IMR-90 (cell line): ENCODE results near the gene LETM1. TPM values are rescaled to one million over a fixed set of nuclear protein-coding genes. Genes with fewer than 3 reads are reported as not detected.

Source experiments
- ATAC-seq: fragments of 200-7000 bp; cut with Tn5 transposase; 2 replicates; pipeline ENCODE4 v1.9.1; 2020; ENCODE audit warnings: low read depth, mild to moderate bottlenecking, moderate library complexity
- BruUV-seq: library from RNA; stranded (reverse); fragments of 400-500 nt; replicated peaks from 2 replicates; lab custom pipeline; 2021; lab: Mats Ljungman, UMichigan
- CTCF ChIA-PET: fragments of 300-600 bp; formaldehyde crosslinking; extraction: SDS; loops from one replicate; lab custom pipeline; 2021; ENCODE audit warnings: antibody characterized with exemption; lab: Yijun Ruan, JAX
- POLR2A ChIA-PET: fragments of 300-600 bp; sonication (Branson Sonifier 250); formaldehyde crosslinking; loops from one replicate; lab custom pipeline; 2022; ENCODE audit warnings: antibody characterized with exemption; ENCODE audit not compliant: unreplicated experiment; lab: Charles Lee
- DNase-seq: peaks from one replicate; pipeline ENCODE4 v3.0.0; 2013
- H2AFZ ChIP-seq: replicated peaks from 2 replicates; pipeline ENCODE3; 2013; ENCODE audit warnings: low read length, mild to moderate bottlenecking; ENCODE audit not compliant: poor library complexity
- H2AK5ac ChIP-seq: 2 replicates; pipeline ENCODE4 v1.6.1; 2013; ENCODE audit warnings: low read depth, low read length, inconsistent platforms
- H2AK9ac ChIP-seq: replicated peaks from 2 replicates; pipeline ENCODE3; 2013; ENCODE audit warnings: mild to moderate bottlenecking, low read depth, low read length, moderate library complexity; ENCODE audit not compliant: poor library complexity
- H2BK120ac ChIP-seq: 2 replicates; pipeline ENCODE4 v1.6.1; 2013; ENCODE audit warnings: low read depth, low read length, inconsistent platforms
- H2BK15ac ChIP-seq: 3 replicates; pipeline ENCODE4 v1.6.1; 2013; ENCODE audit warnings: low read depth, low read length, inconsistent platforms
- H2BK20ac ChIP-seq: 2 replicates; pipeline ENCODE4 v1.6.1; 2013; ENCODE audit warnings: low read depth, mild to moderate bottlenecking, inconsistent platforms, low read length, moderate library complexity
- H2BK5ac ChIP-seq: 2 replicates; pipeline ENCODE4 v1.6.1; 2013; ENCODE audit warnings: mild to moderate bottlenecking, low read depth, low read length, inconsistent platforms; ENCODE audit not compliant: poor library complexity, severe bottlenecking
- H3K14ac ChIP-seq: replicated peaks from 2 replicates; pipeline ENCODE4 v1.6.1; 2013; ENCODE audit warnings: low read depth, low read length, inconsistent platforms
- H3K18ac ChIP-seq: 2 replicates; pipeline ENCODE4 v1.6.1; 2013; ENCODE audit warnings: low read depth, low read length, control low read depth
- H3K23ac ChIP-seq: 2 replicates; pipeline ENCODE4 v1.6.1; 2013; ENCODE audit warnings: low read depth, low read length, inconsistent platforms
- H3K27ac ChIP-seq: 2 replicates; pipeline ENCODE4 v1.5.1; 2013; ENCODE audit warnings: mild to moderate bottlenecking, control low read depth, low read length; ENCODE audit not compliant: insufficient read depth
- H3K27me3 ChIP-seq: 2 replicates; pipeline ENCODE4 v1.6.1; 2013; ENCODE audit warnings: low read length; ENCODE audit not compliant: control insufficient read depth, insufficient read depth
- H3K36me3 ChIP-seq: 2 replicates; pipeline ENCODE4 v1.6.1; 2013; ENCODE audit warnings: low read length, mixed read lengths; ENCODE audit not compliant: control insufficient read depth, insufficient read depth
- H3K4ac ChIP-seq: 2 replicates; pipeline ENCODE4 v1.6.1; 2013; ENCODE audit warnings: low read depth, low read length, inconsistent platforms
- H3K4me1 ChIP-seq: 2 replicates; pipeline ENCODE4 v1.6.1; 2013; ENCODE audit warnings: low read length, mixed read lengths; ENCODE audit not compliant: control insufficient read depth, insufficient read depth
- H3K4me2 ChIP-seq: 2 replicates; pipeline ENCODE4 v1.6.1; 2013; ENCODE audit warnings: low read depth, mild to moderate bottlenecking, control low read depth, low read length, moderate library complexity
- H3K4me3 ChIP-seq: 2 replicates; pipeline ENCODE4 v1.5.1; 2013; ENCODE audit warnings: low read depth, mild to moderate bottlenecking, control low read depth, low read length, moderate library complexity; ENCODE audit not compliant: insufficient read depth
- H3K56ac ChIP-seq: 2 replicates; pipeline ENCODE4 v1.6.1; 2013; ENCODE audit warnings: low read length, inconsistent platforms; ENCODE audit not compliant: insufficient read depth; ENCODE audit errors: extremely low read depth
- H3K79me1 ChIP-seq, 2 experiments: 2 replicates each; pipeline ENCODE4 v1.6.1; 2013; ENCODE audit warnings: low read length in 2 of 2, inconsistent platforms in 1 of 2, low read depth in 1 of 2
- H3K9ac ChIP-seq: 2 replicates; pipeline ENCODE4 v1.6.1; 2013; ENCODE audit warnings: low read depth, low read length, control low read depth
- H3K9me1 ChIP-seq: 2 replicates; pipeline ENCODE4 v1.6.1; 2013; ENCODE audit warnings: low read length, inconsistent platforms; ENCODE audit not compliant: insufficient read depth
- H3K9me3 ChIP-seq: 2 replicates; pipeline ENCODE4 v1.6.1; 2013; ENCODE audit warnings: low read length; ENCODE audit not compliant: control insufficient read depth, insufficient read depth
- H4K20me1 ChIP-seq: 2 replicates; pipeline ENCODE4 v1.6.1; 2013; ENCODE audit warnings: low read length, inconsistent platforms; ENCODE audit not compliant: insufficient read depth
- H4K5ac ChIP-seq: 2 replicates; pipeline ENCODE4 v1.6.1; 2013; ENCODE audit warnings: mild to moderate bottlenecking, low read depth, low read length, control low read depth
- H4K8ac ChIP-seq, 2 experiments: 2 replicates each; pipeline ENCODE4 v1.6.1; 2013; ENCODE audit warnings: low read depth in 2 of 2, low read length in 2 of 2, control low read depth in 1 of 2, inconsistent platforms in 1 of 2
- H4K91ac ChIP-seq: 2 replicates; pipeline ENCODE4 v1.6.1; 2013; ENCODE audit warnings: low read depth, low read length, inconsistent platforms; ENCODE audit not compliant: insufficient read depth
- BHLHE40 ChIP-seq: fragments of 150-350 bp; IDR thresholded peaks from 2 replicates; pipeline ENCODE4 v1.6.1; 2016; ENCODE audit warnings: mild to moderate bottlenecking, low read depth, low read length
- CEBPB ChIP-seq: IDR thresholded peaks from 2 replicates; pipeline ENCODE4 v1.6.1; 2012; ENCODE audit warnings: low read depth, low read length, improper control_type of control experiment
- CHD1 ChIP-seq: IDR thresholded peaks from 2 replicates; pipeline ENCODE4 v1.6.1; 2012; ENCODE audit warnings: low read depth, low read length, improper control_type of control experiment
- CTCF ChIP-seq: conservative IDR thresholded peaks from 2 replicates; pipeline ENCODE4 v1.5.1; 2012; ENCODE audit warnings: mild to moderate bottlenecking, low read depth, low read length, improper control_type of control experiment
- ELK1 ChIP-seq: fragments of 150-350 bp; IDR thresholded peaks from 2 replicates; pipeline ENCODE4 v1.6.1; 2016; ENCODE audit warnings: low read depth, mild to moderate bottlenecking, low read length, moderate library complexity, borderline replicate concordance
- FOS ChIP-seq: fragments of 150-350 bp; IDR thresholded peaks from 2 replicates; pipeline ENCODE4 v1.6.1; 2016; ENCODE audit warnings: low read depth, low read length
- MAFK ChIP-seq: IDR thresholded peaks from 2 replicates; pipeline ENCODE4 v1.6.1; 2012; ENCODE audit warnings: low read depth, low read length, improper control_type of control experiment
- MAZ ChIP-seq: IDR thresholded peaks from 2 replicates; pipeline ENCODE4 v1.6.1; 2012; ENCODE audit warnings: low read depth, mild to moderate bottlenecking, low read length, improper control_type of control experiment, moderate library complexity, borderline replicate concordance
- MXI1 ChIP-seq: IDR thresholded peaks from 2 replicates; pipeline ENCODE4 v1.6.1; 2012; ENCODE audit warnings: low read depth, mild to moderate bottlenecking, low read length, moderate library complexity, borderline replicate concordance
- NFE2L2 ChIP-seq: fragments of 150-350 bp; IDR thresholded peaks from 2 replicates; pipeline ENCODE4 v1.6.1; 2016; ENCODE audit warnings: low read depth, mild to moderate bottlenecking, low read length
- POLR2A ChIP-seq: IDR thresholded peaks from 2 replicates; pipeline ENCODE4 v1.6.1; 2012; ENCODE audit warnings: mild to moderate bottlenecking, low read depth, low read length
- RAD21 ChIP-seq: IDR thresholded peaks from 2 replicates; pipeline ENCODE4 v1.6.1; 2012; ENCODE audit warnings: low read length, improper control_type of control experiment
- RCOR1 ChIP-seq: IDR thresholded peaks from 2 replicates; pipeline ENCODE4 v1.6.1; 2012; ENCODE audit warnings: mild to moderate bottlenecking, low read length, improper control_type of control experiment; ENCODE audit not compliant: insufficient replicate concordance
- RFX5 ChIP-seq: IDR thresholded peaks from 2 replicates; pipeline ENCODE4 v1.8.0; 2012; ENCODE audit warnings: low read depth, mild to moderate bottlenecking, low read length, moderate library complexity
- SMC3 ChIP-seq: fragments of 150-350 bp; IDR thresholded peaks from 2 replicates; pipeline ENCODE4 v1.6.1; 2016; ENCODE audit warnings: low read depth, mild to moderate bottlenecking, antibody characterized with exemption, low read length, moderate library complexity
- WGBS, 2 experiments: methylation state at CpG; one replicate each; pipeline versions ENCODE4 v1.1.5 to v1.1.7; 2013; ENCODE audit warnings: missing lambda C conversion rate in 2 of 2; ENCODE audit not compliant: insufficient read length in 1 of 2; ENCODE audit errors: extremely low coverage in 2 of 2; 5-methylcytosine and 5-hydroxymethylcytosine counted together
- dilution Hi-C: fragments of 300-500 bp; cut with HindIII; formaldehyde crosslinking; loops from one replicate; pipeline ENCODE4 v1.14.3; 2018; ENCODE audit warnings: low sequenced_read_pairs; ENCODE audit not compliant: unreplicated experiment
- in situ Hi-C: fragments of 300-500 bp; cut with MboI; formaldehyde crosslinking; loops from 3 replicates; pipeline ENCODE4 v1.14.3; 2019; ENCODE audit warnings: low sequenced_read_pairs, inconsistent platforms, mixed read lengths
- intact Hi-C: fragments of 100-400 bp; cut with micrococcal nuclease; formaldehyde crosslinking; loops from 2 replicates; pipeline ENCODE4 v1.10.0; 2022
- polyA plus RNA-seq, 3 experiments: library from polyadenylated mRNA; depleted of rRNA; stranded (reverse); fragments of >200 nt; gene quantifications; 2 replicates each; pipeline ENCODE4 v1.2.3, GENCODE V29; 2012; ENCODE audit warnings: low replicate concordance in 1 of 3
- total RNA-seq: library from RNA; depleted of rRNA; stranded (reverse); fragments of >200 nt; gene quantifications from 2 replicates; pipeline ENCODE4 v1.2.3, GENCODE V29; 2012
- TF ChIP-seq, protein P1 (sequence below): fragments of 150-350 bp; IDR thresholded peaks from 2 replicates; pipeline ENCODE4 v1.6.1; 2017; ENCODE audit warnings: mild to moderate bottlenecking, antibody characterized with exemption, low read length, low read depth

LETM1 gene
- total and polyA plus RNA-seq, 2 of the 4 experiments (the other 2 are of a cell fraction) = 25.0 to 49.3 TPM

DNA sequence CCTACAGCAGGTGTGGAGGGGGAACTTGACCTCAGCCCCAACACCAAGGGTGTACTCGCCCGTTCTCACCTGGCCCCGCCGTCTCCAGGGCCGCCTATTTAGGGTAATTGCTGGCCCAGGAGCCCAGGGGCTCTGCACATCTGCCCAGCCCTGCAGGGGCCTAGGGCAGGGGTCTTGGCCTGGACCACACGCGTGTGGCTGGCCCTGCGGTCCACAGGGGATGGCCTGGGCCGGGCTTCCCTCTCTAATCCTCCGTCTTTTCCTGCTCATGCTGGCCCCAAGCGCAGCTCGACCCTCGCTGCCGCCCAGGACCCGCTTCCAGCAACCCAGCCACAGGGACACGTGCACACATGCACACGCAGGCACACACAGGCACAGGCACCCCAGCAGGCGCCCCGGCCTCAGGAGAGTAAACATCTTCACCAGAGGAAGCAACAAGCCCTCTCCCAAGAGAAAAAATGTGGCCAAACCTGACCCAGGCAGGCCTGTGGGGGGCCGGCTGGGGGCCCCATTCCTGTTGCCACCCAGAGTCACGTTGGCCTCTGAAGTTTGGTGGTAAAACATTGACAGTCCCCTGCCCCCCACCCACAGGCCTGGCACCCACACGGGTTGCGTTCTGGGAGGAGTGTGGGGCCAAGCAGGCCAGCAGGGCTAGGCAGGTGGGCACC lies 87.5 kb downstream of the LETM1 start:
- in situ Hi-C loops = no loop called here
- TF ChIP-seq, protein P1, sequence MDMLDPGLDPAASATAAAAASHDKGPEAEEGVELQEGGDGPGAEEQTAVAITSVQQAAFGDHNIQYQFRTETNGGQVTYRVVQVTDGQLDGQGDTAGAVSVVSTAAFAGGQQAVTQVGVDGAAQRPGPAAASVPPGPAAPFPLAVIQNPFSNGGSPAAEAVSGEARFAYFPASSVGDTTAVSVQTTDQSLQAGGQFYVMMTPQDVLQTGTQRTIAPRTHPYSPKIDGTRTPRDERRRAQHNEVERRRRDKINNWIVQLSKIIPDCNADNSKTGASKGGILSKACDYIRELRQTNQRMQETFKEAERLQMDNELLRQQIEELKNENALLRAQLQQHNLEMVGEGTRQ = no peak
- no peak for TF ChIP-seq BHLHE40
- TF ChIP-seq MAFK = no peak
- TF ChIP-seq RFX5 = no peak
- no peak for TF ChIP-seq CTCF
- TF ChIP-seq CHD1 = no peak
- TF ChIP-seq MAZ = no peak
- no peak for TF ChIP-seq MXI1
- no peak for TF ChIP-seq SMC3
- TF ChIP-seq FOS = no peak
- no peak for TF ChIP-seq ELK1
- no peak for TF ChIP-seq CEBPB
- no peak for TF ChIP-seq POLR2A
- TF ChIP-seq RAD21 = no peak
- TF ChIP-seq RCOR1 = no peak
- no peak for TF ChIP-seq NFE2L2
- Histone ChIP-seq H3K56ac (no peak overlapping the region), H3K9me3 (no peaks in the 10 kb centered on the region), H3K4me2 (no peak overlapping the region), H3K4me3 (no peak overlapping the region), H4K20me1 (no peaks in the 10 kb centered on the region; the same call in 1 of the 2 replicates), H3K18ac (no peak overlapping the region), H3K9ac (no peak overlapping the region), H2BK20ac (no peak overlapping the region), H2AK9ac (peak overlapping the region; percentile 65), H2BK15ac (no peak overlapping the region), H3K79me1 (no peaks in the 10 kb centered on the region), H4K5ac (no peak overlapping the region), H3K9me1 (no peaks in the 10 kb centered on the region), H3K4ac (no peak overlapping the region), H3K23ac (no peak overlapping the region), H3K4me1 (peaks cover 2% of the 10 kb centered on the region; the same call in 1 of the 2 replicates), H3K36me3 (no peaks in the 10 kb centered on the region), H2AFZ (peak overlapping the region; percentile 43), H3K27ac (no peak overlapping the region), H4K8ac (no peak overlapping the region), H4K91ac (no peak overlapping the region), H2BK120ac (no peak overlapping the region), H2BK5ac (no peak overlapping the region), H3K27me3 (no peaks in the 10 kb centered on the region; the same call in 1 of the 2 replicates), H2AK5ac (no peak overlapping the region), H3K14ac (no peak overlapping the region)
- ATAC-seq = no peak
- DNase-seq = no peak
- POLR2A ChIA-PET = interaction anchor here (0.6 kb wide), 1 partner anchor 23 kb away, joined by 13 read pairs; no protein-coding TSS in a partner anchor
- dilution Hi-C loops = no loop called here
- WGBS, 2 experiments = 91% methylated on average over 4 of the region's 23 CpGs; no CpG with 5 or more reads in 1 of the 2 experiments
- no TSS peak for BruUV-seq
- CTCF ChIA-PET = no interaction called here
- intact Hi-C loops = no loop called here
